Measurements from ENCODE around the gene TMEM135. TPM values are rescaled to one million over a fixed set of nuclear protein-coding genes. Genes with fewer than 3 reads are reported as not detected.

TMEM135 gene
- total and polyA plus RNA-seq, 4 donors, result 14.7 to 38.8 (median 20.7) TPM

DNA sequence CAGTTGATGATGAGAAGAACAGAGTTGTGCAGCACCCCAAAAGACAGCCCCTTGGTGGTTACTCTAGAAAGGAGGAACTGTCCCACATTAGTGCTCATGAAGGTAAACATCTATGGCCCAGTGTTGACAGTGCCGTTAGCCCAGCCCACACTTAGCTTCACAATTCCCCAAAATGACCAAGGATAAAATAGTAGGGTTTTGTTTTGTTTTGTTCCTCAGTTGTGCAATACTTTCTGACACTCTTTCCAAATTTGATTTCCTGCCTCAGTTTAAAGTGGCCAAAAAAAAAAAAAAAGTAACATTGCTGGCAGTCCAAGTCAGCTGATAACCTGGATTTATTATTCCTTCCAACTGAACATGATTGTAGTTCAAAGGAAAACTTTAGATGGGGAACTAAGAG lies 269.4 kb downstream of the TMEM135 start:
- DNase-seq (ENCODE audit: low read depth in 4 of 6, low spot score in 6 of 6), result no peak
- Histone ChIP-seq H3K4me3 (ENCODE audit: low read depth, low read length) (no peak overlapping the region), H3K27ac (ENCODE audit: low read depth, low read length) (no peak overlapping the region), H3K4me1 (ENCODE audit: control insufficient read depth, insufficient read depth, low read length) (no peaks in the 10 kb centered on the region), H3K9me3 (ENCODE audit: control insufficient read depth, insufficient read depth, low read length) (no peaks in the 10 kb centered on the region), H3K27me3 (ENCODE audit: control insufficient read depth, insufficient read depth, low read length) (no peaks in the 10 kb centered on the region), H3K36me3 (ENCODE audit: control insufficient read depth, insufficient read depth, low read length) (no peaks in the 10 kb centered on the region)
- WGBS (ENCODE audit: insufficient coverage), result no CpG with 5 or more reads among the region's 1 CpG

DNA sequence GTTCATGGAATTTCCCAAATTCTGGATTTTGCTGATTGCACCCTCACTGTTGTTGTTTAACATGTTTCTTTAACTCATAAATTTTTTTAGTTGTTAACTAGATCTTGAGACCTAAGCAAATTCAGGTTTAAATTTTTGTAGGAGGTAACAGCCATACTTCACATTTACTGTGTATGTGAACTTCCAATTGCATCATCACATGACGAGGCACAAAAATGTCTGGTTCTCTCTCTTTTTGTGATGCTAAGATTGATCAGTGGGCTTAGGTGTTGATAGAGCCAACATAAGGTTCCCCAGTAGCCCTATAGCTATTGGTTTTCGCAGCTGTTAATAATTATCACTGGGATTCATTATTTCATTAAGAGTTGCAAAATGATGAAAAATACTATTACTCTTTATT lies 277.5 kb downstream of the TMEM135 start:
- no peaks in the 10 kb centered on the region for H3K4me1 ChIP-seq (ENCODE audit: control insufficient read depth, insufficient read depth, low read length)
- H3K4me3 ChIP-seq (ENCODE audit: low read depth, low read length), result no peak overlapping the region
- no CpG with 5 or more reads among the region's 2 CpGs for WGBS (ENCODE audit: insufficient coverage)
- H3K27me3 ChIP-seq (ENCODE audit: control insufficient read depth, insufficient read depth, low read length), result no peaks in the 10 kb centered on the region
- no peak overlapping the region for H3K27ac ChIP-seq (ENCODE audit: low read depth, low read length)
- DNase-seq (ENCODE audit: low read depth in 4 of 6, low spot score in 6 of 6), result no peak
- H3K36me3 ChIP-seq (ENCODE audit: control insufficient read depth, insufficient read depth, low read length), result no peaks in the 10 kb centered on the region
- no peaks in the 10 kb centered on the region for H3K9me3 ChIP-seq (ENCODE audit: control insufficient read depth, insufficient read depth, low read length)

DNA sequence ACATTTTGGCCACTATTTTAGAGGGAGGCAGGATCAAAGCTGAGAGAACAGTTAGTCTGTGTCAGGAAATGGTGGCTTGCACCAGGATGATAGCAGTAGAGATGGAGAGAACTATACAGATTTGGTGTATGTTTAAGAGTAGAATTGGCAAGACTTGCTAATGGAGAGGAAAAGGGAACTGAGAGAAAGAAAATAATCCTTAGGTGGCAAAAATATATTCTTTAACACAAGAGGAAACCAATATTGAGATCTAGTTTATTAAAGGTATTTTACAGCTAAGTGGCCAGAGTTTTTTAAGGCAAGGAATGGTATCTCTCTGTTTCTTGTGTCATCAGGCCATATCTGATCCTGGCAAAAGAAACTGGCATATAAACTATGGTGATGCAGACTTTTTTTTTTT lies 278.8 kb downstream of the TMEM135 start:
- no peak overlapping the region for H3K4me3 ChIP-seq (ENCODE audit: low read depth, low read length)
- no peaks in the 10 kb centered on the region for H3K27me3 ChIP-seq (ENCODE audit: control insufficient read depth, insufficient read depth, low read length)
- H3K4me1 ChIP-seq (ENCODE audit: control insufficient read depth, insufficient read depth, low read length), result no peaks in the 10 kb centered on the region
- no peaks in the 10 kb centered on the region for H3K36me3 ChIP-seq (ENCODE audit: control insufficient read depth, insufficient read depth, low read length)
- no peak for DNase-seq (ENCODE audit: low read depth in 4 of 6, low spot score in 6 of 6)
- H3K27ac ChIP-seq (ENCODE audit: low read depth, low read length), result no peak overlapping the region
- no peaks in the 10 kb centered on the region for H3K9me3 ChIP-seq (ENCODE audit: control insufficient read depth, insufficient read depth, low read length)

DNA sequence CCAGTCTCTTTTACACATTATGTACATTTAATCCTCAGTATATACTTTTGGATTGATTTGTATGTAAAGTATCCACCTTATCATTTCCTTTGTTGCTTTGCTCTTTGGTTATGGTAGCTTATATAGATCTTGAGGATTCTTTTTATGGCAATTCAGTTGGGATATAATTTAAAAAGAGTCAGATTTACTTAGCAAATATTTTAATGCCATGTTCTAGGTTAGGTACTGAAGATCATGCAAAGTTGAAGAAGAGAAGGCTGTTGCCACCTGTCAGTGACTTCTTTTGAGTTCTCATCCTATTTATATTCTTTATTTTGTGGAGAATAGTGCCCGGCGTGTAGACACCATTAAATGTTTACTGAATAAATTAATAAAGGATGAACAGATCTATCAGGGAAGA lies 279.7 kb downstream of the TMEM135 start:
- no peak overlapping the region for H3K27ac ChIP-seq (ENCODE audit: low read depth, low read length)

DNA sequence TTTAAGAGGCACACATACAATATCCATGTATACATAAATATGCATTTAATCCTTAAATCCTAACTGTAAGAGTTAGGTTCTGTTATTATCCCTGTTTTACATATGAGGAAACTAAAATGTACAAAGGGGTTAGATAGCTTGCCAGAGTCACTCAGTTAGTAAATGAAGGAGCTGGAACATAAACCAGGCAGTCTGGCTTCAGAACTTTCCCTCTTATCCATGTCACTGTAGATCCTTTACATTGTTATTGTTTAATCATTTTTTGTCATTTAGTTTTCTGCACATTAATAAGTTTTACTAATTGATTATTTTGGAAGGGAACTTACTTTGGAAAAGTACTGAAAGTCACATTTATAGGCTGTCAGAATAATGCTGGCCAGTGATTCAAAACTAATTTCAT lies 282.4 kb downstream of the TMEM135 start:
- no peak for DNase-seq (ENCODE audit: low read depth in 4 of 6, low spot score in 6 of 6)
- no peaks in the 10 kb centered on the region for H3K36me3 ChIP-seq (ENCODE audit: control insufficient read depth, insufficient read depth, low read length)
- H3K4me1 ChIP-seq (ENCODE audit: control insufficient read depth, insufficient read depth, low read length), result no peaks in the 10 kb centered on the region
- H3K9me3 ChIP-seq (ENCODE audit: control insufficient read depth, insufficient read depth, low read length), result no peaks in the 10 kb centered on the region
- no peak overlapping the region for H3K4me3 ChIP-seq (ENCODE audit: low read depth, low read length)
- H3K27ac ChIP-seq (ENCODE audit: low read depth, low read length), result no peak overlapping the region
- no peaks in the 10 kb centered on the region for H3K27me3 ChIP-seq (ENCODE audit: control insufficient read depth, insufficient read depth, low read length)

More for the DNA sequence above, 279.7 kb downstream of the TMEM135 start:
- Histone ChIP-seq H3K4me1 (ENCODE audit: control insufficient read depth, insufficient read depth, low read length) (no peaks in the 10 kb centered on the region), H3K27me3 (ENCODE audit: control insufficient read depth, insufficient read depth, low read length) (no peaks in the 10 kb centered on the region), H3K36me3 (ENCODE audit: control insufficient read depth, insufficient read depth, low read length) (no peaks in the 10 kb centered on the region), H3K9me3 (ENCODE audit: control insufficient read depth, insufficient read depth, low read length) (no peaks in the 10 kb centered on the region), H3K4me3 (ENCODE audit: low read depth, low read length) (no peak overlapping the region)
- WGBS (ENCODE audit: insufficient coverage), result no CpG with 5 or more reads among the region's 2 CpGs
- no peak for DNase-seq (ENCODE audit: low read depth in 4 of 6, low spot score in 6 of 6)

DNA sequence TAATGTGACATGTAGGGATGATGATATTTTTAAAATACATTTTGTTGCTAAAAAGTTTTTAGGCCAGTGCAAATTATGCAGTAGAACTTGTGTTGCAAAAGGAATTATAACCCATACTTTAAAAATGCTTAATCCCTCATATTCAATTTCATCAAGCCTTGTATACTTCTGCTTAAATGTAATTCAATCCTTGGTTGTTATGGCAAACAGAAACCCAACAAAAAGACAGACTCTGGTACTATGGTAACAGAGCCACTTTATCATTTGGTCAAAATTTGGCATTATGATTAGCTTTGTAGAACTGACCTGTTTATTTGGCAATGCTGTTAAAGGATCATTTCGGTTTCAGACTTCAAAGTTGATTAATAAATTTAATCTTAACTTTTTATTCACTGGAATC lies 284.8 kb downstream of the TMEM135 start:
- no CpG with 5 or more reads among the region's 1 CpG for WGBS (ENCODE audit: insufficient coverage)
- H3K9me3 ChIP-seq (ENCODE audit: control insufficient read depth, insufficient read depth, low read length), result no peaks in the 10 kb centered on the region
- no peaks in the 10 kb centered on the region for H3K4me1 ChIP-seq (ENCODE audit: control insufficient read depth, insufficient read depth, low read length)
- no peak for DNase-seq (ENCODE audit: low read depth in 4 of 6, low spot score in 6 of 6)
- H3K27me3 ChIP-seq (ENCODE audit: control insufficient read depth, insufficient read depth, low read length), result no peaks in the 10 kb centered on the region
- no peaks in the 10 kb centered on the region for H3K36me3 ChIP-seq (ENCODE audit: control insufficient read depth, insufficient read depth, low read length)
- no peak overlapping the region for H3K27ac ChIP-seq (ENCODE audit: low read depth, low read length)
- no peak overlapping the region for H3K4me3 ChIP-seq (ENCODE audit: low read depth, low read length)

DNA sequence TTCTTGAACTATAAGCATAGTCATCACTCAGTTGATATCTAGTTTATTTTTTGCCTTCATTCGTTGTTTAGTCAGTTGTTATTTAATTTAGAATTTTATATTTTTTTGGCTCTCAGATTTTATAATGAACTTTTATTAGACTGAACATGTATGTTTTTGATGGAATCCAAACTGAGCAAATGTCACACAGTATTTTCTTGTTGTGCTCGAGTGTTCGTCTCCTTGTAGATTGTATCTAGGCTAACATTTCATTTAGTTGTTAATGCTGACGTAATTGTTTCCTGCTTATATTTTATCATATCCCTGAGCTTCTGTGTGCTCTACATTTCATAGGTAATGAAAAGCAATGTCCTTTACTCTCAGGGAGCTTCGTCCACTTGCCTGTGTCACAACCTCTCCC lies 286.2 kb downstream of the TMEM135 start:
- Histone ChIP-seq H3K4me1 (ENCODE audit: control insufficient read depth, insufficient read depth, low read length) (no peaks in the 10 kb centered on the region), H3K36me3 (ENCODE audit: control insufficient read depth, insufficient read depth, low read length) (no peaks in the 10 kb centered on the region), H3K9me3 (ENCODE audit: control insufficient read depth, insufficient read depth, low read length) (no peaks in the 10 kb centered on the region), H3K27ac (ENCODE audit: low read depth, low read length) (no peak overlapping the region), H3K27me3 (ENCODE audit: control insufficient read depth, insufficient read depth, low read length) (no peaks in the 10 kb centered on the region), H3K4me3 (ENCODE audit: low read depth, low read length) (no peak overlapping the region)
- DNase-seq (ENCODE audit: low read depth in 4 of 6, low spot score in 6 of 6), result no peak
- no CpG with 5 or more reads among the region's 5 CpGs for WGBS (ENCODE audit: insufficient coverage)

DNA sequence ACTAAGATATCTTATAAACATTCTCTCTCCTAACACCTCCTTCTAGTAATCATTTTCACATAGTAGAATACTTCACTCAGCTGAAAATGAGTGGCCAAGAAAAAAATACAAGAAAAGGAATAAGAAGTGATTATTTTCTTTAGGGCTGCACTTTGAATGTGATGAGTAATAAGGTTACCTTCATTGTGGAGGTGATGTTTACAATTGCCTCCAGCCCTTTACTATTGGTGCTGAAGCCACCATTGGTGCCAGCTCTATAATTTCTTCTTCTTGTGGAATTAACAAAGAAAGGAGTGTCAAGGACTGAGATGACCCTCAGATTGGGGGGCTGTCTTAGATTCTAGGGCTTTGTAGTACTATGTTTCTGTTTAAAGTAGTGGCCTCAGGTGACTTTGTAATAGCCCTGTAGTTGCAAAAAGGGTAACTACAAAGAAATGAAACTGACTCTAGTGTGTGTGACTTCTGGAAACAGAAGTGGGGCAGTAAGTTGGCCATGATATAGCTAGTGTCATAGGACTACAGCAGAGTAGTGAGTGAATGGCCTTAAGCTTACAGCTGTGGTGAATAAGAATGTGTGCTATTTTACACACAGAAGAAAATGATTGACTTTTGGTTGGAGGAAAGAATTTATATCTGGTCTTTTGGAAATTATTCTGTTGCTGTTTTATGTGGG lies 287.2 kb downstream of the TMEM135 start:
- no peaks in the 10 kb centered on the region for H3K9me3 ChIP-seq (ENCODE audit: control insufficient read depth, insufficient read depth, low read length)
- H3K27me3 ChIP-seq (ENCODE audit: control insufficient read depth, insufficient read depth, low read length), result no peaks in the 10 kb centered on the region
- no peak overlapping the region for H3K4me3 ChIP-seq (ENCODE audit: low read depth, low read length)
- no peak for DNase-seq (ENCODE audit: low read depth in 4 of 6, low spot score in 6 of 6)
- no peaks in the 10 kb centered on the region for H3K36me3 ChIP-seq (ENCODE audit: control insufficient read depth, insufficient read depth, low read length)
- no peak overlapping the region for H3K27ac ChIP-seq (ENCODE audit: low read depth, low read length)
- H3K4me1 ChIP-seq (ENCODE audit: control insufficient read depth, insufficient read depth, low read length), result no peaks in the 10 kb centered on the region

DNA sequence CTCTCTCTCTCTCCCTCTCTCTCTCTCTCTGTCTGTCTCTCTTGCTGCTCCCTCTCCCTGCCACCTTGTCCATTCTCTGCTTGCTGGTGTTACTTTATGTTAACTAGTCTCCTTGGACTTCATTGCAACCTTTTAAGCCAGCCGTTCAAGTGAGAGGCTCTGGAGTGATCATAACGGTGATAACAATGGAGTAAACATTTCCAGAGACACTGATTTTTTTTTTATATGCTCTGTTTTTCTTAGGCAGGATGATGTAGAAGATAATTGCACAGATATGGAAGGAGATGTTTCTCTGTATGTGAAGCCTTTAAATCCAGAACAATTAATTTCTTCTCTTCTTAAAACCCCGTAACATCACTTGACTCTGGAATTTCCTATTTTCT lies 287.7 kb downstream of the TMEM135 start:
- no peaks in the 10 kb centered on the region for H3K27me3 ChIP-seq (ENCODE audit: control insufficient read depth, insufficient read depth, low read length)
- no peak for DNase-seq (ENCODE audit: low read depth in 4 of 6, low spot score in 6 of 6)
- no peak overlapping the region for H3K27ac ChIP-seq (ENCODE audit: low read depth, low read length)
- H3K9me3 ChIP-seq (ENCODE audit: control insufficient read depth, insufficient read depth, low read length), result no peaks in the 10 kb centered on the region
- WGBS (ENCODE audit: insufficient coverage), result 82% methylated on average over 2 of the region's 3 CpGs
- H3K36me3 ChIP-seq (ENCODE audit: control insufficient read depth, insufficient read depth, low read length), result no peaks in the 10 kb centered on the region
- H3K4me3 ChIP-seq (ENCODE audit: low read depth, low read length), result no peak overlapping the region
- no peaks in the 10 kb centered on the region for H3K4me1 ChIP-seq (ENCODE audit: control insufficient read depth, insufficient read depth, low read length)

DNA sequence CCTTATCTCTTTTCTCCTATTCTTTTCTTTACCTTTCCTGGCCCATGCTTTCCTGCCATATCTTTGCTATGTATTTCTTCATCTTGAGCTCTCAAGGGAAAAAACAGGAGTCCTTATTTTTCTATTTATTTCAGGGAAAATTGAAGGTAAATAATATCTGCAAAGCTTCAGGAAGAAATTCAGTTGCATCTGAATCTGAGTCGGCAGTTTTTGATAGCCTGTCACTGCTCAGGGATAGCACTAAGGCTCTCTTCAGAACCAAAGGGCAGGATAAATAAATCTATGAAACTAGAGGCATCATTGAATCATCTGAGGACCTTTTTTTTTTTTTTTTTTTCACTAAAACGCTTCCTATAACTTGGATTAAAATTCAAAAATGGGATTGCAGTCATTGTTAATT lies 288.9 kb downstream of the TMEM135 start:
- Histone ChIP-seq H3K4me3 (ENCODE audit: low read depth, low read length) (no peak overlapping the region), H3K9me3 (ENCODE audit: control insufficient read depth, insufficient read depth, low read length) (no peaks in the 10 kb centered on the region), H3K27ac (ENCODE audit: low read depth, low read length) (no peak overlapping the region), H3K4me1 (ENCODE audit: control insufficient read depth, insufficient read depth, low read length) (no peaks in the 10 kb centered on the region), H3K27me3 (ENCODE audit: control insufficient read depth, insufficient read depth, low read length) (no peaks in the 10 kb centered on the region), H3K36me3 (ENCODE audit: control insufficient read depth, insufficient read depth, low read length) (no peaks in the 10 kb centered on the region)
- no CpG with 5 or more reads among the region's 2 CpGs for WGBS (ENCODE audit: insufficient coverage)
- no peak for DNase-seq (ENCODE audit: low read depth in 4 of 6, low spot score in 6 of 6)

Data from spinal cord (tissue), 10 donors.